HEK293T (cell line): ENCODE results near the gene IL22RA2.

Experiments used
- CTCF ChIA-PET: fragments of 350-600 bp; formaldehyde crosslinking; extraction: SDS; loops from one replicate; lab custom pipeline; 2021; ENCODE audit warnings: antibody characterized with exemption, inconsistent platforms; lab: Yijun Ruan, JAX
- POLR2A ChIA-PET: fragments of 350-600 bp; formaldehyde crosslinking; extraction: SDS; loops from one replicate; lab custom pipeline; 2020; ENCODE audit warnings: antibody characterized with exemption, inconsistent platforms; lab: Yijun Ruan, JAX
- DNase-seq: peaks from one replicate; pipeline ENCODE4 v3.0.0; 2012; ENCODE audit warnings: mixed read lengths; ENCODE audit errors: extremely low spot score
- ARNT ChIP-seq: fragments of 450-650 bp; IDR thresholded peaks from 2 replicates; pipeline ENCODE4 v1.6.1; 2017; ENCODE audit warnings: mild to moderate bottlenecking
- BHLHE40 ChIP-seq: fragments of 450-650 bp; IDR thresholded peaks from 2 replicates; pipeline ENCODE4 v1.6.1; 2016; ENCODE audit warnings: mild to moderate bottlenecking, moderate library complexity, borderline replicate concordance
- CTBP1 ChIP-seq: fragments of 450-650 bp; IDR thresholded peaks from 2 replicates; pipeline ENCODE4 v1.6.1; 2016; ENCODE audit warnings: borderline replicate concordance
- ELF4 ChIP-seq: fragments of 450-650 bp; IDR thresholded peaks from 2 replicates; pipeline ENCODE4 v1.6.1; 2017; ENCODE audit warnings: antibody characterized with exemption
- FOXA1 ChIP-seq: fragments of 450-650 bp; IDR thresholded peaks from 2 replicates; pipeline ENCODE4 v1.6.1; 2016; ENCODE audit warnings: mild to moderate bottlenecking
- FOXK2 ChIP-seq: fragments of 450-650 bp; IDR thresholded peaks from 2 replicates; pipeline ENCODE4 v1.6.1; 2016; ENCODE audit warnings: mild to moderate bottlenecking
- FOXM1 ChIP-seq: fragments of 450-650 bp; IDR thresholded peaks from 2 replicates; pipeline ENCODE4 v1.6.1; 2017; ENCODE audit warnings: mild to moderate bottlenecking, borderline replicate concordance
- HDGF ChIP-seq: fragments of 450-650 bp; IDR thresholded peaks from 2 replicates; pipeline ENCODE4 v1.6.1; 2017; ENCODE audit warnings: antibody characterized with exemption, borderline replicate concordance
- L3MBTL2 ChIP-seq: fragments of 450-650 bp; conservative IDR thresholded peaks from 2 replicates; pipeline ENCODE4 v1.6.1; 2016; ENCODE audit warnings: mild to moderate bottlenecking
- LEF1 ChIP-seq: fragments of 450-650 bp; IDR thresholded peaks from 2 replicates; pipeline ENCODE4 v1.6.1; 2017; ENCODE audit warnings: mild to moderate bottlenecking, borderline replicate concordance
- NFRKB ChIP-seq: fragments of 450-650 bp; IDR thresholded peaks from 2 replicates; pipeline ENCODE4 v1.6.1; 2016; ENCODE audit warnings: mild to moderate bottlenecking, moderate library complexity
- SP1 ChIP-seq: fragments of 450-650 bp; IDR thresholded peaks from 2 replicates; pipeline ENCODE4 v1.6.1; 2017
- SUZ12 ChIP-seq: fragments of 450-650 bp; IDR thresholded peaks from 2 replicates; pipeline ENCODE4 v1.6.1; 2016; ENCODE audit warnings: mild to moderate bottlenecking
- TARDBP ChIP-seq: fragments of 450-650 bp; IDR thresholded peaks from 2 replicates; pipeline ENCODE4 v1.6.1; 2016
- ZNF384 ChIP-seq: fragments of 450-650 bp; IDR thresholded peaks from 2 replicates; pipeline ENCODE4 v1.6.1; 2016
- TF ChIP-seq, protein P1 (sequence below): fragments of 450-650 bp; IDR thresholded peaks from 2 replicates; pipeline ENCODE4 v1.6.1; 2016

The IL22RA2 gene

DNA sequence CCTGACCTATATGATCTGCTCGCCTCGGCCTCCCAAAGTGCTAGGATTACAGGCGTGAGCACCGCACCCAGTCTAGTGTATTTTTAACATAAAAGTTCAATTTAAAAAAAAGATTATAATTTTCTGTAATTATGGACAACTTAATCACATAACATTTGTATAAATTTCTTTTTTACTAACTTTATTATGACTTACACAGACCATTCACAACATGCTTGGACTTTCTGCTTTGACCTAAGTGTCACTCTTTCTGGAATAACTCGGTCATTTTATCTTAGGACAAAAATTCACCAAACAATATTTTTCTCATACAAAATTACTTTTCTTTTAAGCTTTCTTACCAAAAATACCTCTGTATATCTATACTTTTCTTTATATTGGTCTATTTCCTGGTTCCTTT is 15.4 kb upstream of the IL22RA2 start:
- ChIA-PET CTCF (no interaction called here), POLR2A (no interaction called here)
- DNase-seq, result no peak
- TF ChIP-seq CTBP1, result no peak
- no peak for TF ChIP-seq FOXM1

DNA sequence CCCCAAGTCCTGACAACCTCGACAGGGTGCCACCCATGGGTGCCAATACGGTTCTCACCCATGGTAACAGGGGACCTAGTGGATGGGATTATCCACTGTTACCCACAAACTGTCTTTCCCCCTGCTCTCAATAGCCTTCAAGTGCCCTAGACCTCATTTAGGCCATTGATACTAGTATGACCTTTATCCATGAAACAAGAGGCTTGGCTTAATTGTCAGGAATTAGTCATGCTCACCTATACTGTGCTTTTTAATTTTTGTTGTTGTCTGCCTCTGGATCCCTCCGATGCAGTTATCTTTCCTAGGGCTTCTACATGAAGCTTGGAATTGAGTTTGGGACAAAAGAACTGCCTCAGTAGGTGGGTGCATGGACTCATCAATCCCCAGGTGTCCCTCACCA is 11.8 kb upstream of the IL22RA2 start:
- ChIA-PET POLR2A (no interaction called here), CTCF (no interaction called here)
- DNase-seq, result no peak
- no peak for TF ChIP-seq ARNT
- TF ChIP-seq TARDBP, result no peak
- no peak for TF ChIP-seq LEF1
- TF ChIP-seq NFRKB, result no peak
- TF ChIP-seq FOXM1, result no peak
- TF ChIP-seq CTBP1, result no peak
- TF ChIP-seq, protein P1, sequence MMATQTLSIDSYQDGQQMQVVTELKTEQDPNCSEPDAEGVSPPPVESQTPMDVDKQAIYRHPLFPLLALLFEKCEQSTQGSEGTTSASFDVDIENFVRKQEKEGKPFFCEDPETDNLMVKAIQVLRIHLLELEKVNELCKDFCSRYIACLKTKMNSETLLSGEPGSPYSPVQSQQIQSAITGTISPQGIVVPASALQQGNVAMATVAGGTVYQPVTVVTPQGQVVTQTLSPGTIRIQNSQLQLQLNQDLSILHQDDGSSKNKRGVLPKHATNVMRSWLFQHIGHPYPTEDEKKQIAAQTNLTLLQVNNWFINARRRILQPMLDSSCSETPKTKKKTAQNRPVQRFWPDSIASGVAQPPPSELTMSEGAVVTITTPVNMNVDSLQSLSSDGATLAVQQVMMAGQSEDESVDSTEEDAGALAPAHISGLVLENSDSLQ, result no peak
- no peak for TF ChIP-seq SUZ12
- TF ChIP-seq HDGF, result no peak

- ChIA-PET POLR2A (no interaction called here), CTCF (no interaction called here)
- no peak for DNase-seq
- no peak for TF ChIP-seq SP1
- no peak for TF ChIP-seq NFRKB
- no peak for TF ChIP-seq HDGF
- no peak for TF ChIP-seq L3MBTL2
- no peak for TF ChIP-seq FOXA1
- TF ChIP-seq LEF1, result no peak
- TF ChIP-seq ARNT, result no peak
- TF ChIP-seq FOXK2, result no peak
- TF ChIP-seq, protein P1, result no peak
- TF ChIP-seq ELF4, result no peak
- TF ChIP-seq TARDBP, result no peak
- no peak for TF ChIP-seq ZNF384
- TF ChIP-seq CTBP1, result no peak
- no peak for TF ChIP-seq FOXM1
- TF ChIP-seq BHLHE40, result no peak
Measured at GRCh38 chr6:137182654-137183073, 9.2 kb upstream of the IL22RA2 start.

GRCh38 chr6:137181891-137182653 is 8.6 kb upstream of the IL22RA2 start:
- TF ChIP-seq ZNF384 (no peak), NFRKB (no peak), L3MBTL2 (no peak), FOXK2 (no peak), CTBP1 (no peak), BHLHE40 (no peak), TARDBP (no peak), FOXA1 (no peak), FOXM1 (no peak), HDGF (no peak), ELF4 (no peak), SP1 (no peak), LEF1 (no peak), ARNT (no peak), SUZ12 (no peak)
- TF ChIP-seq, protein P1, result no peak
- no peak for DNase-seq

GRCh38 chr6:137177611-137178010 is 4.2 kb upstream of the IL22RA2 start:
- ChIA-PET CTCF (no interaction called here), POLR2A (no interaction called here)
- no peak for TF ChIP-seq NFRKB
- no peak for DNase-seq

More at GRCh38 chr6:137181891-137182653, 8.6 kb upstream of the IL22RA2 start:
- ChIA-PET CTCF (no interaction called here), POLR2A (no interaction called here)

DNA sequence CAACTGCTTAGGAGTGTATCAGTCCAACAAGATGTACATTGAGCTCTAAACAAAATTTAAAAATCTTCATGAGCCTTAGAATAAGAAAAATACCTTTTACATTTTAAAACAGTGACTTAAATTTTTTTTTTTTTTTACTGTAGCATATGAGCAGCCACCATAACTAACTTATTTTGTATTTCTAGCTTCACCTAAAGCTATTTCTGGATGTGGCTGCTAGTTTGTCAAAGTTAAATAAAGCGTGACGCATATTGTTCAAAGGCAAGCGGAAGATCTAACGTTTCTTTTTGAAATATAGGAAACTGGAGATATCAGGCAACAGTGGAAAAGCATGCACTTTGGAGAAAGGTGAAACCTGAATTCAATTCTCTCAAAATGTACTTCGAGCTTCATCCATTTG is 3.3 kb upstream of the IL22RA2 start:
- no peak for DNase-seq
- TF ChIP-seq SUZ12 (no peak), FOXA1 (no peak), LEF1 (no peak), NFRKB (no peak), TARDBP (no peak), CTBP1 (no peak), L3MBTL2 (no peak), ZNF384 (no peak), ELF4 (no peak), FOXK2 (no peak), HDGF (no peak), ARNT (no peak), BHLHE40 (no peak), SP1 (no peak), FOXM1 (no peak)
- TF ChIP-seq, protein P1, result no peak
- CTCF ChIA-PET, result interaction anchor here (0.7 kb wide), 1 partner anchor 99 kb away, joined by 3 read pairs; no protein-coding TSS in a partner anchor
- POLR2A ChIA-PET, result no interaction called here
